Measurements from ENCODE around the gene WBP2. TPM values are rescaled to one million over a fixed set of nuclear protein-coding genes. Genes with fewer than 3 reads are reported as not detected.

WBP2 gene
- polyA plus RNA-seq, 1 donor from 2014 or later = 21.7 TPM

GRCh38 chr17:75845058-75845711, 9.9 kb downstream of the WBP2 start:
- no peaks in the 10 kb centered on the region for H3K79me2 ChIP-seq (replicated peaks; ENCODE audit: insufficient read depth, low read length)
- TF ChIP-seq EZH2 (IDR thresholded peaks at IDR 0.05; ENCODE audit: borderline replicate concordance, insufficient read depth, low read length, poor library complexity, severe bottlenecking) (no peak), RAD21 (conservative IDR thresholded peaks at IDR 0.05) (no peak), CTCF (IDR thresholded peaks at IDR 0.05; ENCODE audit: poor library complexity, severe bottlenecking) (peak; percentile 41), EP300 (conservative IDR thresholded peaks at IDR 0.05; ENCODE audit: poor library complexity, severe bottlenecking) (no peak), TAF1 (IDR thresholded peaks at IDR 0.05; ENCODE audit: low read depth) (no peak)
- TF ChIP-seq, protein P1, sequence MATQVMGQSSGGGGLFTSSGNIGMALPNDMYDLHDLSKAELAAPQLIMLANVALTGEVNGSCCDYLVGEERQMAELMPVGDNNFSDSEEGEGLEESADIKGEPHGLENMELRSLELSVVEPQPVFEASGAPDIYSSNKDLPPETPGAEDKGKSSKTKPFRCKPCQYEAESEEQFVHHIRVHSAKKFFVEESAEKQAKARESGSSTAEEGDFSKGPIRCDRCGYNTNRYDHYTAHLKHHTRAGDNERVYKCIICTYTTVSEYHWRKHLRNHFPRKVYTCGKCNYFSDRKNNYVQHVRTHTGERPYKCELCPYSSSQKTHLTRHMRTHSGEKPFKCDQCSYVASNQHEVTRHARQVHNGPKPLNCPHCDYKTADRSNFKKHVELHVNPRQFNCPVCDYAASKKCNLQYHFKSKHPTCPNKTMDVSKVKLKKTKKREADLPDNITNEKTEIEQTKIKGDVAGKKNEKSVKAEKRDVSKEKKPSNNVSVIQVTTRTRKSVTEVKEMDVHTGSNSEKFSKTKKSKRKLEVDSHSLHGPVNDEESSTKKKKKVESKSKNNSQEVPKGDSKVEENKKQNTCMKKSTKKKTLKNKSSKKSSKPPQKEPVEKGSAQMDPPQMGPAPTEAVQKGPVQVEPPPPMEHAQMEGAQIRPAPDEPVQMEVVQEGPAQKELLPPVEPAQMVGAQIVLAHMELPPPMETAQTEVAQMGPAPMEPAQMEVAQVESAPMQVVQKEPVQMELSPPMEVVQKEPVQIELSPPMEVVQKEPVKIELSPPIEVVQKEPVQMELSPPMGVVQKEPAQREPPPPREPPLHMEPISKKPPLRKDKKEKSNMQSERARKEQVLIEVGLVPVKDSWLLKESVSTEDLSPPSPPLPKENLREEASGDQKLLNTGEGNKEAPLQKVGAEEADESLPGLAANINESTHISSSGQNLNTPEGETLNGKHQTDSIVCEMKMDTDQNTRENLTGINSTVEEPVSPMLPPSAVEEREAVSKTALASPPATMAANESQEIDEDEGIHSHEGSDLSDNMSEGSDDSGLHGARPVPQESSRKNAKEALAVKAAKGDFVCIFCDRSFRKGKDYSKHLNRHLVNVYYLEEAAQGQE (IDR thresholded peaks at IDR 0.05; ENCODE audit: borderline replicate concordance) = no peak
- H3K4me2 ChIP-seq (ENCODE audit: low read length) = no peak overlapping the region
- no peak overlapping the region for H3K9ac ChIP-seq (ENCODE audit: low read length)
- no peaks in the 10 kb centered on the region for H4K20me1 ChIP-seq (ENCODE audit: insufficient read depth)
- no peaks in the 10 kb centered on the region for H3K9me3 ChIP-seq (ENCODE audit: low read length)
- H2AFZ ChIP-seq (ENCODE audit: low read depth, low read length) = no peak overlapping the region
- H3K4me3 ChIP-seq (ENCODE audit: low read length) = no peak overlapping the region
- no peaks in the 10 kb centered on the region for H3K27me3 ChIP-seq (ENCODE audit: insufficient read depth, low read depth, low read length)
- no peaks in the 10 kb centered on the region for H3F3A ChIP-seq (ENCODE audit: insufficient read depth, low read length, poor library complexity, severe bottlenecking)
- H3K9me2 ChIP-seq (ENCODE audit: insufficient read depth, low read length) = no peaks in the 10 kb centered on the region
- H3K27ac ChIP-seq (ENCODE audit: low read length) = no peak overlapping the region
- no peaks in the 10 kb centered on the region for H3K36me3 ChIP-seq (ENCODE audit: insufficient read depth, low read length)

GRCh38 chr17:75844530-75845057, 10.5 kb downstream of the WBP2 start:
- no peak for TF ChIP-seq EZH2 (IDR thresholded peaks at IDR 0.05; ENCODE audit: borderline replicate concordance, insufficient read depth, low read length, poor library complexity, severe bottlenecking)
- TF ChIP-seq, protein P1 (IDR thresholded peaks at IDR 0.05; ENCODE audit: borderline replicate concordance) = no peak
- TF ChIP-seq POLR2AphosphoS5 (IDR thresholded peaks at IDR 0.05) = no peak
- no peak for TF ChIP-seq EP300 (conservative IDR thresholded peaks at IDR 0.05; ENCODE audit: poor library complexity, severe bottlenecking)
- TF ChIP-seq TAF1 (IDR thresholded peaks at IDR 0.05; ENCODE audit: low read depth) = no peak
- TF ChIP-seq MXI1 (conservative IDR thresholded peaks at IDR 0.05; ENCODE audit: poor library complexity, severe bottlenecking) = no peak
- TF ChIP-seq RAD21 (conservative IDR thresholded peaks at IDR 0.05) = no peak
- no peak for TF ChIP-seq SMC3 (conservative IDR thresholded peaks at IDR 0.05; ENCODE audit: poor library complexity)
- TF ChIP-seq CTCF (IDR thresholded peaks at IDR 0.05; ENCODE audit: poor library complexity, severe bottlenecking) = no peak
- Histone ChIP-seq H3K4me2 (ENCODE audit: low read length) (no peak overlapping the region), H3F3A (ENCODE audit: insufficient read depth, low read length, poor library complexity, severe bottlenecking) (no peaks in the 10 kb centered on the region), H4K20me1 (ENCODE audit: insufficient read depth) (no peaks in the 10 kb centered on the region), H3K9me3 (ENCODE audit: low read length) (no peaks in the 10 kb centered on the region), H3K36me3 (ENCODE audit: insufficient read depth, low read length) (no peaks in the 10 kb centered on the region), H3K27me3 (ENCODE audit: insufficient read depth, low read depth, low read length) (no peaks in the 10 kb centered on the region), H3K27ac (ENCODE audit: low read length) (no peak overlapping the region), H3K9ac (ENCODE audit: low read length) (no peak overlapping the region), H2AFZ (ENCODE audit: low read depth, low read length) (no peak overlapping the region), H3K9me2 (ENCODE audit: insufficient read depth, low read length) (no peaks in the 10 kb centered on the region), H3K4me3 (ENCODE audit: low read length) (no peak overlapping the region), H3K79me2 (replicated peaks; ENCODE audit: insufficient read depth, low read length) (no peaks in the 10 kb centered on the region)
